Astrocyte (in vitro differentiated cells and primary cell): Measurements from ENCODE around the gene DCAF4.

Experiments used
- EZH2 ChIP-seq: IDR thresholded peaks from 2 replicates; pipeline ENCODE4 v1.6.1; 2012; ENCODE audit warnings: mild to moderate bottlenecking, low read length, inconsistent platforms; ENCODE audit not compliant: insufficient read depth
- TF ChIP-seq, protein P1 (sequence below): IDR thresholded peaks from 2 replicates; pipeline ENCODE4 v1.5.1; 2011; ENCODE audit warnings: low read depth, mild to moderate bottlenecking, inconsistent platforms, low read length, moderate library complexity; ENCODE audit not compliant: insufficient read depth

DNA sequence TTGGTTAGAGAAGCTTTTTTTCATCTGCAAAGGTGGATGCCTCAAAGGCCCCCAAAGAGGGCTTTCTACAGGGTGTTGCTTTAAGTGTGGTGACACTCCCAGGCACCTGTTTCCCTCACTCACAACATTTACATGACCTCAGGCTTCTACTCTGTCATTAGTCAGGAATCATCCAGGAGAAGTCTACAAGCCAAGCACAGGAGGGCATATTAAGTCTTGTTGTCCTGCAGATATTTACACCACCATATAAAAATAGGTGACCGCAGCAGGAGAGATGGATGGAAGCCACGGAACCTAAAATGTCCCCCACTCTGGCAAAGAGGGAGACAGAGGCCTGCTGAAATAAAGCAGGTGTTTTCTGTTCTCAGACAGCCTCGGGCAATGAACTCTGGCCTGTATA lies 24.9 kb upstream of the DCAF4 start:
- TF ChIP-seq, protein P1, sequence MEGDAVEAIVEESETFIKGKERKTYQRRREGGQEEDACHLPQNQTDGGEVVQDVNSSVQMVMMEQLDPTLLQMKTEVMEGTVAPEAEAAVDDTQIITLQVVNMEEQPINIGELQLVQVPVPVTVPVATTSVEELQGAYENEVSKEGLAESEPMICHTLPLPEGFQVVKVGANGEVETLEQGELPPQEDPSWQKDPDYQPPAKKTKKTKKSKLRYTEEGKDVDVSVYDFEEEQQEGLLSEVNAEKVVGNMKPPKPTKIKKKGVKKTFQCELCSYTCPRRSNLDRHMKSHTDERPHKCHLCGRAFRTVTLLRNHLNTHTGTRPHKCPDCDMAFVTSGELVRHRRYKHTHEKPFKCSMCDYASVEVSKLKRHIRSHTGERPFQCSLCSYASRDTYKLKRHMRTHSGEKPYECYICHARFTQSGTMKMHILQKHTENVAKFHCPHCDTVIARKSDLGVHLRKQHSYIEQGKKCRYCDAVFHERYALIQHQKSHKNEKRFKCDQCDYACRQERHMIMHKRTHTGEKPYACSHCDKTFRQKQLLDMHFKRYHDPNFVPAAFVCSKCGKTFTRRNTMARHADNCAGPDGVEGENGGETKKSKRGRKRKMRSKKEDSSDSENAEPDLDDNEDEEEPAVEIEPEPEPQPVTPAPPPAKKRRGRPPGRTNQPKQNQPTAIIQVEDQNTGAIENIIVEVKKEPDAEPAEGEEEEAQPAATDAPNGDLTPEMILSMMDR, result no peak
- no peak for TF ChIP-seq EZH2
